ENCODE data around the gene TMEM44. TPM values are rescaled to one million over a fixed set of nuclear protein-coding genes. Genes with fewer than 3 reads are reported as not detected.

TMEM44 gene
- total and polyA plus RNA-seq, 9 of the 15 experiments (the other 6 are each of a cell fraction or from before 2014, with no cell fraction given): 0.53 to 18.1 (median 11.3) TPM

DNA sequence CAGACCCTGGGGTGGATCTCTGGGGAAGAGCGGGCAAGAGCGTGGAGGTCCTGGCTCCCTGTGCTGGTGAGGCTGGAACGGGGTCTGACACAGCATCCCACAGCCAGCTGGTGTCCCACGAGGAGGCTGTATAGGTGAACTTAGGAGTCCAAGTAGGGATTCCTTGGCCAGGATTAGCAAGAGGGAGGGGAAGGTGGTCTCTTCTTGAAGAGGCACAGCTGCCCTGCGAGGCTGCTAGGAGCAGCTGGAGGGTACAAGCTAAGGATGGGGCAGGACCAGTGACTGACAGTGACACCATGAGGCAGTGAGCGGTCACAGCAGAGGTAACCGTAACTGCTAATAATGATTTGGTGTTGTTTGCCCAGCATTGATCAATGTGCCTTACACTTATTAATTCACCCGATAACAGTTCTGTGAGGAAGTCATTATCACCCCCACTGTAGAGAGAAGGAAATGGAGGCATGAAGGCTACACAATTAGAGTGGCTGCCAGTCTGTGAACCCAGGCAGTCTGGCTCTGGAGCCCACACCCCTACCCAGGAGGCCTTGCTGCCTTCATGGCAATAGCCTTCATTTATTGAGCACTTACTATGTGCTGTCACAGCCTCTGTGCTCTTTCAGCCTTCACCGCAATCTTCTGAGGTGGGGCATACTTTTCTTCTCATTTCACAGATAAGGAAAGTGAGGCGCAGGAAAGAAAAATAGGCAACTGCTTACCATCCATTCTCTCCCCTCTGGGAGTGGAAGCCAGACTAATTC lies 59.4 kb downstream of the TMEM44 start (continued):
- TF ChIP-seq ZNF134 (CRISPR knock-in tag; conservative IDR thresholded peaks at IDR 0.05) (no peak), CC2D1A (IDR thresholded peaks at IDR 0.05) (0 out of 2 replicates have a peak, but pooled peaks have one; percentile 37), EHMT2 (IDR thresholded peaks at IDR 0.05) (no peak), NCOA6 (IDR thresholded peaks at IDR 0.05) (no peak), ZBTB7A (IDR thresholded peaks at IDR 0.05; ENCODE audit: borderline replicate concordance, control insufficient read depth, low read depth, low read length) (peak; percentile 37; the same call in 1 of the 2 replicates), HDAC3 (IDR thresholded peaks at IDR 0.05; ENCODE audit: borderline replicate concordance, partially characterized antibody) (no peak), DACH1 (IDR thresholded peaks at IDR 0.05; ENCODE audit: partially characterized antibody) (peak; percentile 6), PKNOX1 (IDR thresholded peaks at IDR 0.05) (0 out of 2 replicates have a peak, but pooled peaks have one; percentile 9), CTBP1 (IDR thresholded peaks at IDR 0.05; ENCODE audit: borderline replicate concordance) (peak; percentile 30; the same call in 1 of the 2 replicates), RAD21 (CRISPR knock-in tag; conservative IDR thresholded peaks at IDR 0.05 in 1 of 2, IDR thresholded peaks at IDR 0.05 in 1 of 2) (peak; percentile 68 to 81), ZBTB5 (IDR thresholded peaks at IDR 0.05) (no peak), TBP (optimal IDR thresholded peaks at IDR 0.05; ENCODE audit: low read depth, low read length) (no peak), ZBTB1 (CRISPR knock-in tag; IDR thresholded peaks at IDR 0.05; ENCODE audit: borderline replicate concordance, low read depth) (no peak), ZEB2 (IDR thresholded peaks at IDR 0.05) (no peak), KLF16 (IDR thresholded peaks at IDR 0.05) (no peak), MBD1 (CRISPR knock-in tag; IDR thresholded peaks at IDR 0.05) (no peak), MAX (CRISPR knock-in tag; IDR thresholded peaks at IDR 0.05) (0 out of 2 replicates have a peak, but pooled peaks have one; percentile 11), RCOR1 (IDR thresholded peaks at IDR 0.05; ENCODE audit: borderline replicate concordance in 1 of 2, low read depth in 2 of 2, low read length in 2 of 2) (no peak), SMAD2 (IDR thresholded peaks at IDR 0.05; ENCODE audit: low read depth, low read length) (no peak)
- TF ChIP-seq, protein P1, sequence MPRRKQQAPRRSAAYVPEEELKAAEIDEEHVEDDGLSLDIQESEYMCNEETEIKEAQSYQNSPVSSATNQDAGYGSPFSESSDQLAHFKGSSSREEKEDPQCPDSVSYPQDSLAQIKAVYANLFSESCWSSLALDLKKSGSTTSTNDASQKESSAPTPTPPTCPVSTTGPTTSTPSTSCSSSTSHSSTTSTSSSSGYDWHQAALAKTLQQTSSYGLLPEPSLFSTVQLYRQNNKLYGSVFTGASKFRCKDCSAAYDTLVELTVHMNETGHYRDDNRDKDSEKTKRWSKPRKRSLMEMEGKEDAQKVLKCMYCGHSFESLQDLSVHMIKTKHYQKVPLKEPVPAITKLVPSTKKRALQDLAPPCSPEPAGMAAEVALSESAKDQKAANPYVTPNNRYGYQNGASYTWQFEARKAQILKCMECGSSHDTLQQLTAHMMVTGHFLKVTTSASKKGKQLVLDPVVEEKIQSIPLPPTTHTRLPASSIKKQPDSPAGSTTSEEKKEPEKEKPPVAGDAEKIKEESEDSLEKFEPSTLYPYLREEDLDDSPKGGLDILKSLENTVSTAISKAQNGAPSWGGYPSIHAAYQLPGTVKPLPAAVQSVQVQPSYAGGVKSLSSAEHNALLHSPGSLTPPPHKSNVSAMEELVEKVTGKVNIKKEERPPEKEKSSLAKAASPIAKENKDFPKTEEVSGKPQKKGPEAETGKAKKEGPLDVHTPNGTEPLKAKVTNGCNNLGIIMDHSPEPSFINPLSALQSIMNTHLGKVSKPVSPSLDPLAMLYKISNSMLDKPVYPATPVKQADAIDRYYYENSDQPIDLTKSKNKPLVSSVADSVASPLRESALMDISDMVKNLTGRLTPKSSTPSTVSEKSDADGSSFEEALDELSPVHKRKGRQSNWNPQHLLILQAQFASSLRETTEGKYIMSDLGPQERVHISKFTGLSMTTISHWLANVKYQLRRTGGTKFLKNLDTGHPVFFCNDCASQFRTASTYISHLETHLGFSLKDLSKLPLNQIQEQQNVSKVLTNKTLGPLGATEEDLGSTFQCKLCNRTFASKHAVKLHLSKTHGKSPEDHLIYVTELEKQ (CRISPR knock-in tag; IDR thresholded peaks at IDR 0.05): no peak
